CD14-positive monocyte (primary cell): Measurements from ENCODE around the gene CCNT2. TPM values are rescaled to one million over a fixed set of nuclear protein-coding genes. Genes with fewer than 3 reads are reported as not detected.

Experiments used
- DNase-seq, 3 donors: peaks; one replicate each; pipeline ENCODE4 v3.0.0-alpha.2; 2011 to 2022
- H2AFZ ChIP-seq: 2 replicates; pipeline ENCODE4 v1.6.0; 2012; ENCODE audit warnings: mild to moderate bottlenecking, low read depth, low read length, inconsistent platforms; ENCODE audit not compliant: insufficient read depth, poor library complexity, severe bottlenecking
- H3K27ac ChIP-seq, 2 donors: 1 replicate in 1 of 2; 2 replicates in 1 of 2; pipeline ENCODE4 v1.5.1; 2012 to 2013; ENCODE audit warnings: low read length in 2 of 2, control low read depth in 1 of 2, inconsistent platforms in 1 of 2, low read depth in 1 of 2, mild to moderate bottlenecking in 1 of 2
- H3K27me3 ChIP-seq, 2 donors: one replicate each; pipeline versions ENCODE4 v1.6.0 to v1.6.1; 2011 to 2013; ENCODE audit warnings: low read length in 2 of 2; ENCODE audit not compliant: control insufficient read depth in 2 of 2, insufficient read depth in 2 of 2
- H3K36me3 ChIP-seq, 2 donors: replicated peaks in 1 of 2; 1 replicate in 1 of 2; 2 replicates in 1 of 2; pipeline versions ENCODE4 v1.5.1 to v1.6.1; 2012 to 2013; ENCODE audit warnings: low read length in 2 of 2, control low read depth in 1 of 2, inconsistent platforms in 1 of 2, mild to moderate bottlenecking in 1 of 2; ENCODE audit not compliant: insufficient read depth in 2 of 2, control insufficient read depth in 1 of 2
- H3K4me1 ChIP-seq, 2 donors: 1 replicate in 1 of 2; 2 replicates in 1 of 2; pipeline versions ENCODE4 v1.5.1 to v1.6.1; 2012 to 2013; ENCODE audit warnings: low read length in 2 of 2, control low read depth in 1 of 2, inconsistent platforms in 1 of 2, mild to moderate bottlenecking in 1 of 2, moderate library complexity in 1 of 2; ENCODE audit not compliant: insufficient read depth in 2 of 2, control insufficient read depth in 1 of 2
- H3K4me2 ChIP-seq: replicated peaks from 2 replicates; pipeline ENCODE3; 2012; ENCODE audit warnings: low read length, moderate library complexity, mild to moderate bottlenecking; ENCODE audit not compliant: poor library complexity, severe bottlenecking; ENCODE audit errors: extremely low read depth
- H3K4me3 ChIP-seq, 3 experiments: fragments of 200-600 bp in 1 of 3; sonication (generic) in 1 of 3; replicated peaks in 1 of 3; 1 replicate in 2 of 3; 2 replicates in 1 of 3; pipeline ENCODE4 v1.5.1; 2011 to 2013; ENCODE audit warnings: low read length in 3 of 3, mild to moderate bottlenecking in 3 of 3, control low read depth in 2 of 3, low read depth in 2 of 3, inconsistent platforms in 1 of 3, moderate library complexity in 1 of 3
- H3K79me2 ChIP-seq: 2 replicates; pipeline ENCODE4 v1.6.0; 2012; ENCODE audit warnings: mild to moderate bottlenecking, control low read depth, inconsistent platforms, low read length, moderate library complexity; ENCODE audit not compliant: insufficient read depth
- H3K9ac ChIP-seq: 2 replicates; pipeline ENCODE4 v1.6.0; 2017; ENCODE audit warnings: low read length, mild to moderate bottlenecking; ENCODE audit not compliant: insufficient read depth, poor library complexity, severe bottlenecking
- H3K9me3 ChIP-seq, 2 donors: replicated peaks in 1 of 2; 1 replicate in 1 of 2; 2 replicates in 1 of 2; pipeline versions ENCODE4 v1.5.1 to v1.6.1; 2012 to 2013; ENCODE audit warnings: low read length in 2 of 2, control low read depth in 1 of 2; ENCODE audit not compliant: control insufficient read depth in 1 of 2, insufficient read depth in 1 of 2
- H4K20me1 ChIP-seq: 2 replicates; pipeline ENCODE4 v1.6.0; 2012; ENCODE audit warnings: mild to moderate bottlenecking, low read length, control low read depth, moderate library complexity; ENCODE audit not compliant: insufficient read depth
- H3K27ac Mint-ChIP-seq, 7 donors: one replicate each; pipeline ENCODE4 v1.8.0; 2020; ENCODE audit warnings: mild to moderate bottlenecking in 7 of 7, mixed read lengths in 7 of 7, moderate library complexity in 6 of 7, inconsistent platforms in 2 of 7
- H3K27me3 Mint-ChIP-seq, 3 donors: one replicate each; pipeline ENCODE4 v1.8.0; 2021 to 2022; ENCODE audit warnings: low read depth in 3 of 3, mild to moderate bottlenecking in 3 of 3, mixed read lengths in 3 of 3, moderate library complexity in 3 of 3, inconsistent platforms in 1 of 3
- H3K36me3 Mint-ChIP-seq, 2 donors: one replicate each; pipeline ENCODE4 v1.8.0; 2020; ENCODE audit warnings: mixed read lengths in 2 of 2, inconsistent platforms in 1 of 2, mild to moderate bottlenecking in 1 of 2
- H3K4me1 Mint-ChIP-seq: one replicate; pipeline ENCODE4 v1.8.0; 2020; ENCODE audit warnings: mild to moderate bottlenecking, mixed read lengths
- H3K4me3 Mint-ChIP-seq, 2 donors: one replicate each; pipeline ENCODE4 v1.8.0; 2020; ENCODE audit warnings: mild to moderate bottlenecking in 2 of 2, mixed read lengths in 2 of 2, moderate library complexity in 1 of 2
- H3K9me3 Mint-ChIP-seq, 7 donors: one replicate each; pipeline ENCODE4 v1.8.0; 2020 to 2022; ENCODE audit warnings: mixed read lengths in 7 of 7, mild to moderate bottlenecking in 6 of 7, moderate library complexity in 6 of 7, inconsistent platforms in 2 of 7
- WGBS: methylation state at CpG from one replicate; pipeline ENCODE4 v1.1.5; 2013; ENCODE audit warnings: missing lambda C conversion rate; ENCODE audit not compliant: insufficient coverage; 5-methylcytosine and 5-hydroxymethylcytosine counted together
- intact Hi-C, 2 donors: fragments of 100-400 bp; cut with micrococcal nuclease; formaldehyde crosslinking; loops; one replicate each; pipeline versions ENCODE4 v1.15.0 to v1.15.1; 2023
- polyA plus RNA-seq, 3 donors: library from polyadenylated mRNA; depleted of rRNA in 1 of 3; unstranded in 2 of 3; stranded (reverse) in 1 of 3; fragments of 300-500 nt in 2 of 3; fragments of >200 nt in 1 of 3; fragmentation: Illumina TruSeq in 2 of 3; gene quantifications; 1 replicate in 2 of 3; 2 replicates in 1 of 3; pipeline ENCODE4 v1.2.3, GENCODE V29; 2012 to 2021
- TF ChIP-seq, protein P1 (sequence below): fragments of 200-600 bp; IDR thresholded peaks from one replicate; pipeline ENCODE4 v1.8.0; 2022; ENCODE audit warnings: antibody characterized with exemption, mild to moderate bottlenecking

Gene CCNT2
- polyA plus RNA-seq, 3 donors, result 8.3 to 20.5 (median 12.2) TPM

GRCh38 chr2:134934641-134935040 lies 16.0 kb downstream of the CCNT2 start:
- no peak overlapping the region for H2AFZ ChIP-seq
- no peak for DNase-seq
- peaks cover 23 to 55% of the 10 kb centered on the region in 2 donors for H3K36me3 ChIP-seq
- peaks cover 34% of the 10 kb centered on the region for H3K4me1 Mint-ChIP-seq
- no peak overlapping the region for H3K9ac ChIP-seq
- intact Hi-C loops, result no loop called here
- H3K27ac Mint-ChIP-seq, result peak overlapping the region in 3 of 7 donors; percentile 2 to 83 (median 22)
- H3K79me2 ChIP-seq, result peaks cover 97% of the 10 kb centered on the region
- no peaks in the 10 kb centered on the region for H3K9me3 Mint-ChIP-seq
- TF ChIP-seq, protein P1, sequence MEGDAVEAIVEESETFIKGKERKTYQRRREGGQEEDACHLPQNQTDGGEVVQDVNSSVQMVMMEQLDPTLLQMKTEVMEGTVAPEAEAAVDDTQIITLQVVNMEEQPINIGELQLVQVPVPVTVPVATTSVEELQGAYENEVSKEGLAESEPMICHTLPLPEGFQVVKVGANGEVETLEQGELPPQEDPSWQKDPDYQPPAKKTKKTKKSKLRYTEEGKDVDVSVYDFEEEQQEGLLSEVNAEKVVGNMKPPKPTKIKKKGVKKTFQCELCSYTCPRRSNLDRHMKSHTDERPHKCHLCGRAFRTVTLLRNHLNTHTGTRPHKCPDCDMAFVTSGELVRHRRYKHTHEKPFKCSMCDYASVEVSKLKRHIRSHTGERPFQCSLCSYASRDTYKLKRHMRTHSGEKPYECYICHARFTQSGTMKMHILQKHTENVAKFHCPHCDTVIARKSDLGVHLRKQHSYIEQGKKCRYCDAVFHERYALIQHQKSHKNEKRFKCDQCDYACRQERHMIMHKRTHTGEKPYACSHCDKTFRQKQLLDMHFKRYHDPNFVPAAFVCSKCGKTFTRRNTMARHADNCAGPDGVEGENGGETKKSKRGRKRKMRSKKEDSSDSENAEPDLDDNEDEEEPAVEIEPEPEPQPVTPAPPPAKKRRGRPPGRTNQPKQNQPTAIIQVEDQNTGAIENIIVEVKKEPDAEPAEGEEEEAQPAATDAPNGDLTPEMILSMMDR, result no peak
- no CpG with 5 or more reads among the region's 1 CpG for WGBS
- H3K36me3 Mint-ChIP-seq, result peaks cover 25 to 41% of the 10 kb centered on the region in 2 donors
- peaks cover 94% of the 10 kb centered on the region for H4K20me1 ChIP-seq
- H3K4me3 ChIP-seq, result peak overlapping the region in 1 of 3 experiments; percentile 15
- H3K27me3 Mint-ChIP-seq, result no peaks in the 10 kb centered on the region
- peak overlapping the region in 1 of 2 donors; percentile 59 for H3K27ac ChIP-seq
- H3K27me3 ChIP-seq, result no peaks in the 10 kb centered on the region
- no peaks in the 10 kb centered on the region for H3K9me3 ChIP-seq
- H3K4me1 ChIP-seq, result peaks cover 17% of the 10 kb centered on the region in 2 donors
- peak overlapping the region; percentile 23 for H3K4me2 ChIP-seq
- H3K4me3 Mint-ChIP-seq, result peak overlapping the region; percentile 1 to 74

- Mint-ChIP-seq H3K9me3 (no peaks in the 10 kb centered on the region), H3K36me3 (peaks cover 38 to 51% of the 10 kb centered on the region in 2 donors), H3K27me3 (no peaks in the 10 kb centered on the region), H3K4me3 (no peak overlapping the region), H3K27ac (peak overlapping the region in 2 of 7 donors; percentile 6 to 54), H3K4me1 (peaks cover 31% of the 10 kb centered on the region)
- H4K20me1 ChIP-seq, result peaks cover 89% of the 10 kb centered on the region
- H3K4me1 ChIP-seq, result peaks cover 17% of the 10 kb centered on the region in 2 donors
- no peak overlapping the region for H3K4me2 ChIP-seq
- H3K4me3 ChIP-seq, result no peak overlapping the region
- TF ChIP-seq, protein P1, result no peak
- H3K9ac ChIP-seq, result no peak overlapping the region
- no peak overlapping the region for H2AFZ ChIP-seq
- intact Hi-C loops, result no loop called here
- no peak for DNase-seq
- H3K27ac ChIP-seq, result peak overlapping the region in 1 of 2 donors; percentile 17
- WGBS, result 96% methylated on average over 2 of the region's 4 CpGs
- no peaks in the 10 kb centered on the region for H3K9me3 ChIP-seq
- no peaks in the 10 kb centered on the region for H3K27me3 ChIP-seq
- H3K79me2 ChIP-seq, result peaks cover 93% of the 10 kb centered on the region
- H3K36me3 ChIP-seq, result peaks cover 42 to 69% of the 10 kb centered on the region in 2 donors
Observed at GRCh38 chr2:134936691-134937090, 18.1 kb downstream of the CCNT2 start.
